Breast epithelium (tissue), 3 donors: Measurements from ENCODE around the gene MEOX1.

Experiments
- CTCF ChIP-seq, 3 donors: fragments of 450-650 bp; IDR thresholded peaks; one replicate each; pipeline ENCODE4 v1.5.1; 2016 to 2017; ENCODE audit warnings: antibody characterized with exemption in 3 of 3, mild to moderate bottlenecking in 3 of 3, moderate library complexity in 3 of 3
- POLR2A ChIP-seq: fragments of 450-650 bp; IDR thresholded peaks from one replicate; pipeline ENCODE4 v1.6.1; 2016; ENCODE audit warnings: antibody characterized with exemption, mild to moderate bottlenecking, moderate library complexity

- no peak for TF ChIP-seq CTCF (IDR thresholded peaks at IDR 0.05)
- TF ChIP-seq POLR2A = no peak
Measured at GRCh38 chr17:43648916-43649315, 12.8 kb downstream of the MEOX1 start.
